HK-2 (cell line): ENCODE results near the gene ZMIZ1.
"Not testable (repeated sequence)": the region's sequence is repeated elsewhere in the genome, so short reads cannot be mapped to it uniquely, and the experiment has no call there.

Experiments used
- DNase-seq: peaks from one replicate; pipeline ENCODE4 v3.0.0-alpha.2; 2018; ENCODE audit not compliant: unreplicated experiment

ZMIZ1 gene

GRCh38 chr10:79266543-79267312 lies 198.0 kb downstream of the ZMIZ1 start:
- DNase-seq: peak; percentile 94

GRCh38 chr10:79267499-79267898 lies 198.7 kb downstream of the ZMIZ1 start:
- DNase-seq: no peak

- DNase-seq: no peak
These were observed 199.4 kb downstream of the ZMIZ1 start for GRCh38 chr10:79268161-79268601.

DNA sequence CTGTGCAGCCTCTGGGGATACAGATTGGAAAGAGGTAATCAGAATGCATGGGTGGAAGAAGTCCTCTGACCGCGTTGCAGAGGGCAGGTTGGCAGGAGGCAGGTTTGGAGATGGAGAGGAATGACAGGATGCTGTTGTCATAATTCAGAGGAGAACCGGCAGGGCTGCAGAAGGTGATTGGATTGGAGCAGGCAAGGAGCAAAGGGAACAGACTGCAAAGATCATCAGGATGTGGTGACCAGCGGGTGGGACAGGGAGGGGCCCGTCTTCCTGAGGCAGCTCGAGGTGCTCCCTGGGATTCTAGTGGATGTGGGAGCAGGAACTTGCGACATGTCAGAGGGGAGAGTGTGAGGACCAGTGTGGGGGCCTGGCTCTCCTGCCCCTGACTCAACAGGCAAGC lies 200.0 kb downstream of the ZMIZ1 start:
- no peak for DNase-seq

DNA sequence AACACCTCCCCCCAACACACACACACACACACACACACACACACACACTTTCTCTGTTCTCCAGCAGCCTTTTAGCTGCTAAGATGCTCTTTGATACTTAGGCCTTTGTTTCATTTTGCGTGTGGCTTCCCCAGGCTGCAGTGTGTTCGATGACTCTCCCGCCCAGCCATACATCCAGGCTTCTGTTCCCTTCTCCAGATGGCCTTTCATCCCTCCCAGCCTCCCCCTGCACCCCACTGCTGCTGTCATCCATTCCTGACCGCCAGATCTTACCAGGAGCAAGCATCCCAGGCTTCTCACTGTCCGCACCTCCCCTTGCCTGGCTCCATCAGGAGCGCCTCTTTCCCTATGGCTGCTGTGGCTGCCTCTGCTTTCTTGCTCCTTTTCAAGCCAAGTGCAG lies 200.7 kb downstream of the ZMIZ1 start:
- no peak for DNase-seq

DNA sequence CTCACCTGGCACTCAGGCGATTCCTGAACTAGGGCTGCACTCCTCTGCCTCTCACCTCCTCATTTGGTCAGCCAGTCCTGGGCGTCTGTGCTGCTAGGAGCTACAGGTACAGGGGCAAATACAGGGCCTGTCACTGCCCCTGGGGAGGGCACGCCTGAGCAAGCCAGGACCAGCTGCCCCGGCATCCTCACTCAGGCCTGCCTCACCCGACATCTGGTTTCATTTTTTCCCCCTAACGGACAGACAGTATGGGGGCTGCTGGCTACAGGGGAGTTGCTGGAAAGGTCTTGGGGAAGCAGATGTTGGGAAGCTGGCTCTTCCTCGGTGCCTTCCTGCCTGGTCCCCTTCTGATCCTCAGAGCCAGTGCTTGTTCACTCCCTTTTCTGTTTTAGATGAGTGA lies 201.2 kb downstream of the ZMIZ1 start:
- DNase-seq: no peak

GRCh38 chr10:79270466-79271246 lies 201.9 kb downstream of the ZMIZ1 start:
- DNase-seq: no peak

DNA sequence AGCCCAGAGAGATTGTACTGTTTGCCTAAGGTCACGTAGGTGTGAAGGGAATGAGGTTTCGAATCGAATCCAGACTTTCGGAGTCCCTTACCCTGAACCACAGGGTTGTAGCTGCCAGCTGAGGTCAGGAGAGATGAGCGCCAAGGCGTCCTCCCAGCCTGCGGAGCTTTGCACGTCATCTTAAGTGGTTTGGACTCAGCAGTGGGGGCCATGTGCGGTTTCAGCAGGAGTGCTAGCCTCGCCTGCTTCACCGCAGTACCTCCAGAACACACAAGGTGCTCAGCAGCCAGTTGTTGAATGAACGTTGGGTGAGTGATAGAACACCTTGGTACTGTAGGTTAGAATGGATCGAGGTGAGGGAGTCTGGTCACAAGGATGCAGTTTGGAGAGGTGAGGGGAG lies 203.6 kb downstream of the ZMIZ1 start:
- no peak for DNase-seq

GRCh38 chr10:79273604-79274003 lies 204.8 kb downstream of the ZMIZ1 start:
- no peak for DNase-seq

DNA sequence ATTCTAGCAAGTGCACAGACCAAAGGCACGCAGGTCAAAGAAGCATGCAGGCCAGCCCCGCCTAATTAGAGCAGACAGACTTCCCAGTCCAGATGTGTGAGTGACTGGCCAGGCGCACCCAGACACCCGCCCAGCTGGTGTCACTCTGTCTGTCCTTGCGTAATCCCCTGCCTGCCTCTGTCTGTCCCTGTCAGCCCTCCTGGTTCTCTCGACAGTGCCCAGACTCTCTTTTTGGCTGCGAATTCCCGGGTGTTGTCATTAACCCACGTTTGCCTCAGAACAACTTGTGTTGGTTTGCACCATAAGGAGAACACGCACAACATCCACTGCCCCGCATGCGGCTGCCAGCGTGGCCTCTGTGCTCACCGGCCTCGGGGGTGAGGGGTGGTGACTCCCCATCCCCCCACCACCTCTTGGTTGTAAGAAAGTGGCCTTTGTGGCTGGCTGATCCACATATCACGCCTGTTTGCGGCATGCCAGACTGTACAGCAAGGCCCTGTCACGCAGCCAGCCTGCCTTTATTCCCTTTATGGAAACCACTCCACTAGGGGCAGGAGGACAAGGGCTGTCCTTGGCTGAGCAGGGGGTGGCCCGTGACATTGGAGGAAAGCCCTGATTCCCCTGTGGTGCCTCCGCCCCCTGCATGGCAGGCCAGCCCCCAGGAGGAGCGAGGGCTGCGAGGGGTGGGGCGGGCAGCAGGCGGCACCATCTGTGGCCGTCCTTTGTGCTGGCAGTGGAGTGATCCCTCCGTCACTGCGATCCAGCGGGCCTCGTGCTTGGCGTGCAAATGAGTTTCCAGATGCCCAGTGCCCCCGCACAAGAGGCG lies 205.7 kb downstream of the ZMIZ1 start:
- DNase-seq: no peak

DNA sequence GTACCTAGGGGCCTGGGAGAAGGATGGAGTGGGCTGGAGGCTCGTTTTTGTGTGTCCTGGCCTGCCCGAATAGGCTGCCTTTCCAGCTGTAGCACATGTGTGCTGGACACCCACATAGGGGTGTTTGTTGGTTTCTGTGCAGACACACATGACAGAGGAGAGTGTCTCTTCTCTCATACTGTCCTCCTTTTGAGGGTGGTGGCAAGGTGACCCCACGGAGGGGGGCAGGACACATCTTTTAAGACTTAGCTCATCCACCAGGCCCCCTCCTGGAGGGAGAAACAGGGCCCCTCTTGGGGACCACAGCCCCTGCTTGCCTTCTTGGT lies 206.3 kb downstream of the ZMIZ1 start:
- DNase-seq: no peak

GRCh38 chr10:79275431-79275851 lies 206.7 kb downstream of the ZMIZ1 start:
- no peak for DNase-seq

DNA sequence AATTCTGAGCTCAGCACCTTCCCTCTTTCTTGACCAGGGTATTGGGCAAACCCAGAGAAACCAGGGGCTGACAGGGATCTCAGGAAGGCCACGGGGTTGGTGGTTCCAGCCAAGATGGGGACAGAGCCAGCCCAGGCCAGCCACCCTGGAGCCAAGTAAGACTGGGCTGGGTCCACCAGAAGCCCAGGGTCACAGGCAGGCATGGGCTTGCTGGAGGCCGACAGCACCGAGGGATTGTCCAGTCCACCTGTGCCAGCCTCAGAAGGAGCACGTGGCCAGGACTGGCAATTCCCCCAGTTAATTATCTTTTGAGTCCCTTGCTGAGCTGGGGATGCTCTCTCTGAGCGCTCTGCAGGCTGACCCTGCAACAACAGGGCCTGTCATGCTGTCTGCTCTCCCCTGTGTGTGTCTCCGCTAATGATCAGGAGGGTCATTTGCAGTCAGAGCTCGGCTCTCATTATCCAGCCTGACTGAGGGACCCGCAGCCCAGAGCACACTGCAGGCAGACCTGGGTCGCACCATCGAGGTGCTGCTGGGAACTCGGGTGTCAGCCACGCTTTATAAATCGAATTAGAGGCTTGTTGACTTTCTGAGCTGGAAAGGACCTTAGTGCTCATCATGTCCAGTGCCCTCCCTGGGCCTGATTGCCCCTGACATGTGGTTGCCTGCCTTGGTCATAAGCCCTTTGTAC lies 209.0 kb downstream of the ZMIZ1 start:
- no peak for DNase-seq

- not testable (repeated sequence) for DNase-seq
These were observed 210.3 kb downstream of the ZMIZ1 start for GRCh38 chr10:79279047-79279446.

DNA sequence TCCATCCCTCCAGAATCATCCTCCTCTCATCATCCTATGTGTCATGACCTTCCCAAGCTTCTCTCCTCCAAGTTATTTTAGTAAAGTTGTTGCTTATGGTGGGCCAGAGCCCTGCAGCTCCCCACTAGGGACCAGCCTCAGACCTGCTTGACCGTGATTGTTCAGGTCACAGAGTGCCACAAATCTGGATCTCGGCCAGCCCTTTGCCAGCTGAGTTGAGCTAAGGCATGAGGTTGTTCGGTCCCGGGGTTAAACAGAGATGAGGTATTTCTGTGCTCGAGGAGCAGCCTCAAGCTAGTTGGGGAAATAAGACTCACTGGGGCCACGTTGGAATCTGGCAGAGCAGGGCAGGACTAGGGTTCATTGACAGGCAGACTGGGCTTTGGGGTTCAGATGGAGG lies 212.2 kb downstream of the ZMIZ1 start:
- DNase-seq: no peak

GRCh38 chr10:79282388-79282787 lies 213.6 kb downstream of the ZMIZ1 start:
- DNase-seq: no peak

- DNase-seq: no peak
These were observed 214.8 kb downstream of the ZMIZ1 start for GRCh38 chr10:79283616-79284015.

- no peak for DNase-seq
These were observed 215.5 kb downstream of the ZMIZ1 start for GRCh38 chr10:79284158-79284871.

- no peak for DNase-seq
These were observed 216.8 kb downstream of the ZMIZ1 start for GRCh38 chr10:79285315-79286197.

- DNase-seq: no peak
These were observed 217.7 kb downstream of the ZMIZ1 start for GRCh38 chr10:79286318-79286951.
